GM19328 (cell line): ENCODE data around the gene TSC22D1.
"Not testable (repeated sequence)": the region's sequence is repeated elsewhere in the genome, so short reads cannot be mapped to it uniquely, and the experiment has no call there.

Experiments used
- ATAC-seq: cut with Tn5 transposase; IDR thresholded peaks from one replicate; pipeline ENCODE4 v1.9.1; 2021; ENCODE audit warnings: mild to moderate bottlenecking, moderate library complexity; ENCODE audit not compliant: unreplicated experiment

TSC22D1 gene

GRCh38 chr13:44575741-44576350 lies at the start of gene TSC22D1:
Gene TSC22D1 (minus strand): TSS chr13:44576330. CDS start chr13:44576074, 256 bp downstream.
- no peak for ATAC-seq

GRCh38 chr13:44622708-44623107 lies 46.6 kb upstream of the TSC22D1 start:
- no peak for ATAC-seq

GRCh38 chr13:44622261-44622660 lies 46.1 kb upstream of the TSC22D1 start:
- ATAC-seq: no peak

- ATAC-seq: no peak
Observed at GRCh38 chr13:44620057-44620456, 43.9 kb upstream of the TSC22D1 start.

- no peak for ATAC-seq
Observed at GRCh38 chr13:44619651-44620050, 43.5 kb upstream of the TSC22D1 start.

GRCh38 chr13:44618326-44618725 lies 42.2 kb upstream of the TSC22D1 start:
- ATAC-seq: no peak

GRCh38 chr13:44617648-44618047 lies 41.5 kb upstream of the TSC22D1 start:
- no peak for ATAC-seq

GRCh38 chr13:44609137-44609536 lies 33.0 kb upstream of the TSC22D1 start:
- ATAC-seq: no peak

- no peak for ATAC-seq
Observed at GRCh38 chr13:44605721-44606120, 29.6 kb upstream of the TSC22D1 start.

GRCh38 chr13:44605275-44605674 lies 29.1 kb upstream of the TSC22D1 start:
- no peak for ATAC-seq

- ATAC-seq: no peak
Observed at GRCh38 chr13:44601586-44601985, 25.5 kb upstream of the TSC22D1 start.

- ATAC-seq: not testable (repeated sequence)
Observed at GRCh38 chr13:44593861-44594592, 17.9 kb upstream of the TSC22D1 start.

- ATAC-seq: no peak
Observed at GRCh38 chr13:44592216-44592847, 16.2 kb upstream of the TSC22D1 start.

- no peak for ATAC-seq
Observed at GRCh38 chr13:44591316-44591715, 15.2 kb upstream of the TSC22D1 start.

- no peak for ATAC-seq
Observed at GRCh38 chr13:44583137-44583536, 7.0 kb upstream of the TSC22D1 start.

GRCh38 chr13:44578067-44578400 lies 1.9 kb upstream of the TSC22D1 start:
- ATAC-seq: no peak

GRCh38 chr13:44577236-44578066 lies 1.3 kb upstream of the TSC22D1 start:
- peak; percentile 56 for ATAC-seq

GRCh38 chr13:44576351-44577235 lies 463 bp upstream of the TSC22D1 start:
- ATAC-seq: peak; percentile 26

- ATAC-seq: no peak
Observed at GRCh38 chr13:44575035-44575434, 1.1 kb downstream of the TSC22D1 start.

GRCh38 chr13:44574466-44574855 lies 1.7 kb downstream of the TSC22D1 start:
- ATAC-seq: no peak
